ENCODE data around the gene TMEM52B. TPM values are rescaled to one million over a fixed set of nuclear protein-coding genes. Genes with fewer than 3 reads are reported as not detected.

The TMEM52B gene
- total and polyA plus RNA-seq, 9 of the 15 experiments (the other 6 are each of a cell fraction or from before 2014, with no cell fraction given): not detected

- no peak overlapping the region for H2AFZ ChIP-seq (ENCODE audit: low read depth, low read length)
- H3K27ac ChIP-seq (ENCODE audit: extremely low read depth, low read depth, low read length): no peak overlapping the region
- no peak for ATAC-seq
- intact Hi-C loops (cut with micrococcal nuclease) (loop anchor here (5.0 to 10.0 kb wide), 3 partner anchors 98 to 518 kb away; no protein-coding TSS in a partner anchor), in situ Hi-C loops (cut with MboI) (loop anchor here (10.0 to 25.0 kb wide), 3 partner anchors 88 to 976 kb away; no protein-coding TSS in a partner anchor)
- no peak overlapping the region for H3K9ac ChIP-seq (ENCODE audit: insufficient read depth in 1 of 2, low read depth in 2 of 2, low read length in 2 of 2)
- FAIRE-seq: no peak
- no peak overlapping the region for H3K4me2 ChIP-seq (ENCODE audit: insufficient read depth, low read length)
- no TSS peak for BruUV-seq (replicated peaks)
- H3K4me1 ChIP-seq (replicated peaks in 1 of 2; ENCODE audit: control insufficient read depth in 2 of 2, insufficient read depth in 2 of 2, low read length in 2 of 2): no peaks in the 10 kb centered on the region
- H3K27me3 ChIP-seq (ENCODE audit: control insufficient read depth in 2 of 2, insufficient read depth in 2 of 2, low read length in 2 of 2): no peaks in the 10 kb centered on the region
- no peaks in the 10 kb centered on the region for H3K9me3 ChIP-seq (replicated peaks; ENCODE audit: control insufficient read depth, insufficient read depth, low read depth, low read length)
- ChIA-PET CTCF (ENCODE audit: low intra/inter-chr PET ratio) (interaction anchor here (0.7 to 2.3 kb wide), 3 partner anchors 325 to 1250 kb away, joined by 3 to 14 read pairs (median 7); no protein-coding TSS in a partner anchor), POLR2A (no interaction called here)
- no peaks in the 10 kb centered on the region for H4K20me1 ChIP-seq (replicated peaks; ENCODE audit: control insufficient read depth, insufficient read depth, low read length)
- no peak overlapping the region for H3K4me3 ChIP-seq
- WGBS (ENCODE audit: insufficient coverage, low coverage, missing lambda C conversion rate): 30% methylated on average over 1 of the region's 1 CpG
- no peak for DNase-seq (ENCODE audit: extremely low read depth in 1 of 4, low spot score in 3 of 4)
- no peaks in the 10 kb centered on the region for H3K9me1 ChIP-seq (ENCODE audit: control insufficient read depth, insufficient read depth, low read length)
- no peaks in the 10 kb centered on the region for H3K36me3 ChIP-seq (ENCODE audit: control insufficient read depth, insufficient read depth, low read length)
- no peaks in the 10 kb centered on the region for H3K79me2 ChIP-seq (ENCODE audit: control insufficient read depth, insufficient read depth, low read length)
- TF ChIP-seq ZBTB8A (IDR thresholded peaks at IDR 0.05; ENCODE audit: partially characterized antibody): no peak
- no peak for TF ChIP-seq E2F6 (IDR thresholded peaks at IDR 0.05; ENCODE audit: borderline replicate concordance in 1 of 2, extremely low read depth in 1 of 2, insufficient read depth in 1 of 2, insufficient read length in 1 of 2, low read depth in 1 of 2, low read length in 1 of 2, poor library complexity in 1 of 2, severe bottlenecking in 1 of 2)
- TF ChIP-seq HOMEZ (CRISPR knock-in tag; IDR thresholded peaks at IDR 0.05): no peak
- no peak for TF ChIP-seq BMI1 (IDR thresholded peaks at IDR 0.05; ENCODE audit: low read length)
- TF ChIP-seq ETV6 (IDR thresholded peaks at IDR 0.05; ENCODE audit: borderline replicate concordance in 1 of 2, low read depth in 2 of 2, low read length in 1 of 2): no peak
- TF ChIP-seq ETV6 (CRISPR knock-in tag; IDR thresholded peaks at IDR 0.05; ENCODE audit: borderline replicate concordance): no peak
- no peak for TF ChIP-seq NR2C2 (CRISPR knock-in tag; IDR thresholded peaks at IDR 0.05)
- no peak for TF ChIP-seq NR2C2 (tag; IDR thresholded peaks at IDR 0.05)
- TF ChIP-seq ZNF134 (CRISPR knock-in tag; conservative IDR thresholded peaks at IDR 0.05): no peak
- no peak for TF ChIP-seq RBM22 (IDR thresholded peaks at IDR 0.05; ENCODE audit: low read depth, low read length, poor library complexity, severe bottlenecking)
- no peak for TF ChIP-seq HDGF (IDR thresholded peaks at IDR 0.05)
- TF ChIP-seq ZNF217 (CRISPR knock-in tag; IDR thresholded peaks at IDR 0.05): no peak
- TF ChIP-seq PHB (CRISPR knock-in tag; IDR thresholded peaks at IDR 0.05): no peak
- TF ChIP-seq MCM5 (IDR thresholded peaks at IDR 0.05; ENCODE audit: low read depth): no peak
- no peak for TF ChIP-seq ZNF41 (CRISPR knock-in tag; conservative IDR thresholded peaks at IDR 0.05)
- TF ChIP-seq IRF9 (tag; IDR thresholded peaks at IDR 0.05): no peak
- no peak for TF ChIP-seq ZNF398 (CRISPR knock-in tag; IDR thresholded peaks at IDR 0.05)
- no peak for TF ChIP-seq MCM3 (IDR thresholded peaks at IDR 0.05)
- no peak for TF ChIP-seq ZBTB17 (CRISPR knock-in tag; IDR thresholded peaks at IDR 0.05)
Measured at GRCh38 chr12:10236720-10237119, 57.9 kb downstream of the TMEM52B start.

All from K562 (cell line).